ENCODE data around the gene TMEM255B.

DNA sequence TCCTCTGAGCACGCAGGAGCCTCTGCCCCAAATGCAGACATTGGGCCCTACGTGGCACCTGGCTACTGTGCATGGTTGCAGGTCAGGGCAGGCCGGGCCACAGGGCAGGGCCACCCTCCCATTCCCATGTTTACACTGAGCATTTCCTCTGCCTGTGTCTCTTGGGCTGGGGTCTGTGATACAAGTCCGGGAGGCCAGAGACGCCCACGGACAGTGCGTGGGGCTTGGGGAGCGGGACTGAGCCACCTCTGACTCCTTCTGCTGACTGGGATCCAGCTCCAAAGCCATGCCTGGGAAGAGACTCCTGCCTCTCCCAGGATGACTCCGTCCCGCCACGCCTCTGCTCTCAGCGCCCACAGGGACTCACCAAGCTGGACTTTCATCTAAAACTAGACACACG, 86.0 kb downstream of the TMEM255B start:
- TF ChIP-seq, protein P1, sequence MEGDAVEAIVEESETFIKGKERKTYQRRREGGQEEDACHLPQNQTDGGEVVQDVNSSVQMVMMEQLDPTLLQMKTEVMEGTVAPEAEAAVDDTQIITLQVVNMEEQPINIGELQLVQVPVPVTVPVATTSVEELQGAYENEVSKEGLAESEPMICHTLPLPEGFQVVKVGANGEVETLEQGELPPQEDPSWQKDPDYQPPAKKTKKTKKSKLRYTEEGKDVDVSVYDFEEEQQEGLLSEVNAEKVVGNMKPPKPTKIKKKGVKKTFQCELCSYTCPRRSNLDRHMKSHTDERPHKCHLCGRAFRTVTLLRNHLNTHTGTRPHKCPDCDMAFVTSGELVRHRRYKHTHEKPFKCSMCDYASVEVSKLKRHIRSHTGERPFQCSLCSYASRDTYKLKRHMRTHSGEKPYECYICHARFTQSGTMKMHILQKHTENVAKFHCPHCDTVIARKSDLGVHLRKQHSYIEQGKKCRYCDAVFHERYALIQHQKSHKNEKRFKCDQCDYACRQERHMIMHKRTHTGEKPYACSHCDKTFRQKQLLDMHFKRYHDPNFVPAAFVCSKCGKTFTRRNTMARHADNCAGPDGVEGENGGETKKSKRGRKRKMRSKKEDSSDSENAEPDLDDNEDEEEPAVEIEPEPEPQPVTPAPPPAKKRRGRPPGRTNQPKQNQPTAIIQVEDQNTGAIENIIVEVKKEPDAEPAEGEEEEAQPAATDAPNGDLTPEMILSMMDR (IDR thresholded peaks at IDR 0.05): no peak
- no peak for TF ChIP-seq POLR2A (IDR thresholded peaks at IDR 0.05)
